PC-3 (cell line): ENCODE data around the gene PRKN. TPM values are rescaled to one million over a fixed set of nuclear protein-coding genes. Genes with fewer than 3 reads are reported as not detected.

Experiments
- ATAC-seq: fragments of 200-7000 bp; cut with Tn5 transposase; 2 replicates; pipeline ENCODE4 v1.9.1; 2020; ENCODE audit warnings: mild to moderate bottlenecking, moderate library complexity
- BruUV-seq: library from RNA; stranded (reverse); fragments of 400-500 nt; replicated peaks from 2 replicates; lab custom pipeline; 2021; lab: Mats Ljungman, UMichigan
- CTCF ChIA-PET: fragments of 300-600 bp; sonication (Branson Sonifier 250); formaldehyde crosslinking; loops from one replicate; lab custom pipeline; 2022; ENCODE audit warnings: antibody characterized with exemption; lab: Charles Lee
- POLR2A ChIA-PET: fragments of 300-600 bp; sonication (Branson Sonifier 250); formaldehyde crosslinking; loops from one replicate; lab custom pipeline; 2022; ENCODE audit warnings: antibody characterized with exemption; ENCODE audit not compliant: unreplicated experiment; lab: Charles Lee
- DNase-seq: peaks from one replicate; pipeline ENCODE4 v3.0.0-alpha.2; 2015
- H2AFZ ChIP-seq: fragments of 300-600 bp; sonication (generic); 2 replicates; pipeline ENCODE4 v1.6.0; 2016; ENCODE audit warnings: antibody characterized with exemption, low read length
- H3F3A ChIP-seq: fragments of 300-600 bp; sonication (generic); one replicate; pipeline ENCODE4 v1.6.0; 2017; ENCODE audit warnings: antibody characterized with exemption, low read length, control low read depth, mild to moderate bottlenecking; ENCODE audit not compliant: unreplicated experiment
- H3K27ac ChIP-seq: fragments of 300-600 bp; sonication (generic); 2 replicates; pipeline ENCODE4 v1.5.1; 2016; ENCODE audit warnings: mild to moderate bottlenecking, low read length
- H3K27me3 ChIP-seq: fragments of 300-600 bp; sonication (generic); 2 replicates; pipeline ENCODE4 v1.6.1; 2016; ENCODE audit warnings: low read length, mixed read lengths
- H3K36me3 ChIP-seq: fragments of 300-600 bp; sonication (generic); 2 replicates; pipeline ENCODE4 v1.6.1; 2016; ENCODE audit warnings: low read depth, mixed run types, low read length, mixed read lengths
- H3K4me1 ChIP-seq: fragments of 300-600 bp; sonication (generic); 2 replicates; pipeline ENCODE4 v1.5.1; 2016; ENCODE audit warnings: low read length; ENCODE audit not compliant: insufficient read depth
- H3K4me2 ChIP-seq: fragments of 300-600 bp; sonication (generic); 2 replicates; pipeline ENCODE4 v1.6.0; 2016; ENCODE audit warnings: low read length
- H3K4me3 ChIP-seq: fragments of 300-600 bp; sonication (generic); 2 replicates; pipeline ENCODE4 v1.5.1; 2016; ENCODE audit warnings: mild to moderate bottlenecking, low read length, mixed read lengths
- H3K79me2 ChIP-seq: fragments of 300-600 bp; sonication (generic); 2 replicates; pipeline ENCODE4 v1.6.1; 2017; ENCODE audit warnings: low read length, mixed read lengths
- H3K9ac ChIP-seq: fragments of 300-600 bp; sonication (generic); 2 replicates; pipeline ENCODE4 v1.6.0; 2016; ENCODE audit warnings: mild to moderate bottlenecking, low read length
- H3K9me2 ChIP-seq: fragments of 300-600 bp; sonication (generic); replicated peaks from 2 replicates; pipeline ENCODE4 v1.6.1; 2016; ENCODE audit warnings: mixed run types, low read length, mixed read lengths
- H3K9me3 ChIP-seq: fragments of 300-600 bp; sonication (generic); 2 replicates; pipeline ENCODE4 v1.6.1; 2016; ENCODE audit warnings: low read length, mixed read lengths
- H4K20me1 ChIP-seq: fragments of 300-600 bp; sonication (generic); 2 replicates; pipeline ENCODE4 v1.6.1; 2016; ENCODE audit warnings: low read length, mixed read lengths
- EZH2 ChIP-seq: fragments of 300-600 bp; sonication (generic); IDR thresholded peaks from one replicate; pipeline ENCODE4 v1.6.1; 2017; ENCODE audit warnings: antibody characterized with exemption, mild to moderate bottlenecking, low read length; ENCODE audit not compliant: unreplicated experiment
- EZH2phosphoT487 ChIP-seq: fragments of 300-600 bp; sonication (generic); IDR thresholded peaks from 2 replicates; pipeline ENCODE4 v1.6.1; 2018; ENCODE audit warnings: mild to moderate bottlenecking, antibody characterized with exemption, low read length, borderline replicate concordance
- intact Hi-C: fragments of 100-400 bp; cut with micrococcal nuclease; formaldehyde crosslinking; loops from 2 replicates; pipeline ENCODE4 v1.9.0; 2023
- total RNA-seq: library from RNA; depleted of rRNA; stranded (reverse); fragments of >200 nt; gene quantifications from 2 replicates; pipeline ENCODE4 v1.2.3, GENCODE V29; 2014
- TF ChIP-seq, protein P1 (sequence below): fragments of 300-600 bp; sonication (generic); conservative IDR thresholded peaks from 2 replicates; pipeline ENCODE4 v1.5.1; 2017; ENCODE audit warnings: antibody characterized with exemption, low read depth, mild to moderate bottlenecking, low read length

Gene PRKN
- total RNA-seq, 1 experiment from 2014 or later, result not detected

DNA sequence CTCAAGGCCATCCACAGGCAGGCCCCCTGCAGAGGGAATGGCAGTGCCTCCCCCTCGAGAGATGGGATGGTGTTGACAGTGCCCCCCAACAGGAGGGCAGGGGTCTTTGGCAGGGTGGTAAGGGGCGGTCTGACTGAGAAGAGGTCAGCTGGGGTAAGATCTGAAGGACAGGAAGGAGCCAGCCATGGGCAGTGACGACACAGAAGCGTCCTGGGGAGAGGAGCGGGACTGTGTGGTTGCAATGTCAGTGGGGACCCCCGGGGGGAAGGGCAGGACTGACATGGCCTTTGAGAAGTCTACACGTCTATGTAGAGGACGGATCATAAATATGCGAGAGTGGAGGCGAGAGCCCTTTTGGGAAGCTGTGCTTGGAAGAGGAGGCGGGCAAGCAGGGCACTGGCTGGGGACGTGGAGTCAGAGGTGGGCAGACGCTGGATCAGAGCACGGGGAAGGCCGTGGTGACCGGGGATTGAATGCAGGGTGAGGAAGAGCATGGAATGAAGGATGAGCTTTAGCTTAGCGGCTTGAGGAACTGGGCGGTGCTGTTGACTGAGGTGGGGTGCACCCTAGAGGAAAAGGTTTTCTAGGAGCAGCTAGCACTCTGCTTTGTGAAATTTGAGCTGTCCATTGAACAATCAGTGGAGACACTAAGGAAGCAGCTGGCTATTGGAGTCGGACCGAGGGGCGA is 1371.3 kb downstream of the PRKN start:
- H4K20me1 ChIP-seq, result no peaks in the 10 kb centered on the region
- no peak overlapping the region for H3K27ac ChIP-seq
- H3K79me2 ChIP-seq, result no peaks in the 10 kb centered on the region
- BruUV-seq, result no TSS peak
- no peaks in the 10 kb centered on the region for H3K4me1 ChIP-seq
- no peaks in the 10 kb centered on the region for H3K9me2 ChIP-seq
- ChIA-PET CTCF (no interaction called here), POLR2A (interaction anchor here (0.6 kb wide), 1 partner anchor 432 kb away, joined by 3 read pairs; no protein-coding TSS in a partner anchor)
- no peak overlapping the region for H3K9ac ChIP-seq
- H3K9me3 ChIP-seq, result no peaks in the 10 kb centered on the region
- ATAC-seq, result no peak
- intact Hi-C loops, result no loop called here
- TF ChIP-seq EZH2phosphoT487 (no peak), EZH2 (no peak)
- TF ChIP-seq, protein P1, sequence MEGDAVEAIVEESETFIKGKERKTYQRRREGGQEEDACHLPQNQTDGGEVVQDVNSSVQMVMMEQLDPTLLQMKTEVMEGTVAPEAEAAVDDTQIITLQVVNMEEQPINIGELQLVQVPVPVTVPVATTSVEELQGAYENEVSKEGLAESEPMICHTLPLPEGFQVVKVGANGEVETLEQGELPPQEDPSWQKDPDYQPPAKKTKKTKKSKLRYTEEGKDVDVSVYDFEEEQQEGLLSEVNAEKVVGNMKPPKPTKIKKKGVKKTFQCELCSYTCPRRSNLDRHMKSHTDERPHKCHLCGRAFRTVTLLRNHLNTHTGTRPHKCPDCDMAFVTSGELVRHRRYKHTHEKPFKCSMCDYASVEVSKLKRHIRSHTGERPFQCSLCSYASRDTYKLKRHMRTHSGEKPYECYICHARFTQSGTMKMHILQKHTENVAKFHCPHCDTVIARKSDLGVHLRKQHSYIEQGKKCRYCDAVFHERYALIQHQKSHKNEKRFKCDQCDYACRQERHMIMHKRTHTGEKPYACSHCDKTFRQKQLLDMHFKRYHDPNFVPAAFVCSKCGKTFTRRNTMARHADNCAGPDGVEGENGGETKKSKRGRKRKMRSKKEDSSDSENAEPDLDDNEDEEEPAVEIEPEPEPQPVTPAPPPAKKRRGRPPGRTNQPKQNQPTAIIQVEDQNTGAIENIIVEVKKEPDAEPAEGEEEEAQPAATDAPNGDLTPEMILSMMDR, result no peak
- H3K4me2 ChIP-seq, result no peak overlapping the region
- H2AFZ ChIP-seq, result no peak overlapping the region
- no peaks in the 10 kb centered on the region for H3K27me3 ChIP-seq
- DNase-seq, result no peak
- no peak overlapping the region for H3K4me3 ChIP-seq
- H3K36me3 ChIP-seq, result no peaks in the 10 kb centered on the region
- no peaks in the 10 kb centered on the region for H3F3A ChIP-seq

DNA sequence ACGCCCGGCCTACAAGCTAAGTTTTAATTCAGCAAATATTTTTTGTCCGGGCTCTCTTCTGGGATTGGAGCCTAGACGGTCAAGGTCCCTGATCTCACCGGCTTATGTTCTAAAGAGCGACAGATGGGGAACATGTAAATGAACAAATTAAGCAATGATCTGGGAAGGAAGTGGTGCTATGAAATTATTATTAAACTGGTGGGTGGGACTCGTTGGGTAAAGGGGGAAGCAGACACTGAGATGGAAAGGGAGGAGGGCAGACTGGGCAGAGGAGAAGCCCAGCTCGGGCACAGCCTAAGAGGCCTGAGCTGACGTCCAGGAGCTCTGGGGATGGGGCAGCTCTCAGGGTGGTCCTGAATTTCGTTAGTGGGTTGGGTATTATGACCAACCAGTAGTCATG is 1371.9 kb downstream of the PRKN start:
- Histone ChIP-seq H2AFZ (no peak overlapping the region), H3K36me3 (no peaks in the 10 kb centered on the region), H3K9me2 (no peaks in the 10 kb centered on the region), H3F3A (no peaks in the 10 kb centered on the region), H3K4me2 (no peak overlapping the region), H3K27me3 (no peaks in the 10 kb centered on the region), H3K27ac (no peak overlapping the region), H3K9me3 (no peaks in the 10 kb centered on the region), H3K79me2 (no peaks in the 10 kb centered on the region), H3K4me3 (no peak overlapping the region), H3K9ac (no peak overlapping the region), H3K4me1 (no peaks in the 10 kb centered on the region), H4K20me1 (no peaks in the 10 kb centered on the region)
- ATAC-seq, result no peak
- BruUV-seq, result no TSS peak
- TF ChIP-seq EZH2phosphoT487 (no peak), EZH2 (no peak)
- TF ChIP-seq, protein P1, result no peak
- intact Hi-C loops, result no loop called here
- no peak for DNase-seq
- ChIA-PET POLR2A (no interaction called here), CTCF (no interaction called here)

DNA sequence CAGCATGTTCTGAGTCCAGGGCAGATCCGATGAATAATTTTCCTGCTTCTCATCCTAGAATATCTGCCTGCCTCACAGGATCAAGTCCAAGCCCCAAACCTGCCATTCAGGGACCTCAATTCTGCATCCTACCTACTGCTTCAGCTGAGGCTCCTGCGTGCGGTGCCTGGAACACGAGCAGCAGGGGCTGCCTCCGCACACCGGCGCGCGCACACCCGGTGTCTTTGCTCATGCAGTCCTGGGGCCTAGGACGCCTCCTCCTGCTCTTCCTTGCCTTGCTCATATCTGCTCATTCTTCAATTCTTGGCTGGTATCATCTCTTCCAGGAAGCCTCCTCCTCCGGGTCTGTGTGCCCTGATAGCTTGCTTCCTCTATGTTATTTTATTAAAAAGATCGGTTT is 1372.6 kb downstream of the PRKN start:
- no peak overlapping the region for H3K9ac ChIP-seq
- no peaks in the 10 kb centered on the region for H3K27me3 ChIP-seq
- ATAC-seq (no peak), DNase-seq (no peak)
- TF ChIP-seq EZH2 (no peak), EZH2phosphoT487 (no peak)
- TF ChIP-seq, protein P1, result no peak
- no TSS peak for BruUV-seq
- no peak overlapping the region for H3K4me2 ChIP-seq
- POLR2A ChIA-PET, result no interaction called here
- no peaks in the 10 kb centered on the region for H3K9me3 ChIP-seq
- H3F3A ChIP-seq, result no peaks in the 10 kb centered on the region
- intact Hi-C loops, result no loop called here
- no peak overlapping the region for H2AFZ ChIP-seq
- no peaks in the 10 kb centered on the region for H3K79me2 ChIP-seq
- no peak overlapping the region for H3K27ac ChIP-seq
- no peaks in the 10 kb centered on the region for H4K20me1 ChIP-seq
- H3K9me2 ChIP-seq, result no peaks in the 10 kb centered on the region
- no peaks in the 10 kb centered on the region for H3K4me1 ChIP-seq
- H3K4me3 ChIP-seq, result no peak overlapping the region
- CTCF ChIA-PET, result no interaction called here
- H3K36me3 ChIP-seq, result no peaks in the 10 kb centered on the region
